Measurements from ENCODE around the gene GPR132. TPM values are rescaled to one million over a fixed set of nuclear protein-coding genes. Genes with fewer than 3 reads are reported as not detected.
"Not testable (repeated sequence)": the region's sequence is repeated elsewhere in the genome, so short reads cannot be mapped to it uniquely, and the experiment has no call there.

The GPR132 gene
- total and polyA plus RNA-seq, 10 of the 15 experiments (the other 5 are each of a cell fraction or from before 2014, with no cell fraction given) = 1.9 to 49.3 (median 20.4) TPM

DNA sequence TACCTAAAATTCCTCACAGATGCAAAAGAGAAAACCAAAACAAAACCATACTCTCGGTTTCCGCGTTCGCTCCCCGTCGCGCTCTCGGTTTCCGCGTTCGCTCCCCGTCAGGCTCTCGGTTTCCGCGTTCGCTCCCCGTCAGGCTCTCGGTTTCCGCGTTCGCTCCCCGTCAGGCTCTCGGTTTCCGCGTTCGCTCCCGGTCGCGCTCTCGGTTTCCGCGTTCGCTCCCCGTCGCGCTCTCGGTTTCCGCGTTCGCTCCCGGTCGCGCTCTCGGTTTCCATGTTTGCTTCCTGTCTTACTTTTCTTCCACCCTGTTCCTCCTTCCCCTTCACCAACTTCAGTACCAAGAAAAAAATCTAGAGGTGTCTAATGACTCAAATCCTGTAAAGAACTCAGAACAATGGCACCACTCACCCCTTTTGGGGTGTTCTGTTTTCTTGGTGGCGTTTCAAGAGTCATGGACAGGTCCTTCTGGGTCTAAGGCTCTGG, 31.8 kb downstream of the GPR132 start:
- H3K36me3 ChIP-seq (ENCODE audit: control insufficient read depth in 2 of 2, insufficient read depth in 2 of 2, low read length in 1 of 2); BruUV-seq (replicated peaks); FAIRE-seq; RAD21 ChIA-PET (ENCODE audit: unreplicated experiment); H3K9me3 ChIP-seq (replicated peaks; ENCODE audit: control insufficient read depth, insufficient read depth, low read length); H3K27me3 ChIP-seq (replicated peaks in 1 of 2; ENCODE audit: control insufficient read depth in 2 of 2, insufficient read depth in 2 of 2, low read length in 1 of 2); H3K79me2 ChIP-seq (ENCODE audit: control insufficient read depth, insufficient read depth, low read length); H3K9ac ChIP-seq (ENCODE audit: control insufficient read depth, insufficient read depth, low read length); POLR2A ChIA-PET; H3K27ac ChIP-seq (ENCODE audit: control insufficient read depth, insufficient read depth); H3K4me3 ChIP-seq; H3K4me1 ChIP-seq (ENCODE audit: control insufficient read depth, insufficient read depth, low read length); H3K4me2 ChIP-seq (ENCODE audit: control insufficient read depth, insufficient read depth); DNase-seq (ENCODE audit: low read depth, low spot score); intact Hi-C loops (cut with micrococcal nuclease; ENCODE audit: unreplicated experiment); H4K20me1 ChIP-seq (ENCODE audit: control insufficient read depth, insufficient read depth); CTCF ChIA-PET; ATAC-seq; H2AFZ ChIP-seq (ENCODE audit: control insufficient read depth, low read depth, low read length); in situ Hi-C loops (cut with MboI): not testable (repeated sequence)
- WGBS (ENCODE audit: insufficient coverage, insufficient replicate concordance, low lambda C conversion rate, missing lambda C conversion rate) = 28% methylated on average over 28 of the region's 45 CpGs
- TF ChIP-seq ETV6 (conservative IDR thresholded peaks at IDR 0.05 in 1 of 2, IDR thresholded peaks at IDR 0.05 in 1 of 2; ENCODE audit: borderline replicate concordance in 1 of 2, low read depth in 1 of 2) (peak in 1 of 2 experiments; percentile 97; a peak in 2 of 4 replicates), EGR1 (IDR thresholded peaks at IDR 0.05; ENCODE audit: borderline replicate concordance in 1 of 2, low read depth in 2 of 2, low read length in 2 of 2) (peak in 1 of 2 experiments; percentile 41; a peak in 1 of 3 replicates)
- SMC1A ChIA-PET (ENCODE audit: uncharacterized antibody, unreplicated experiment) = interaction anchor here (0.6 kb wide), 1 partner anchor 18 kb away, joined by 3 read pairs; no protein-coding TSS in a partner anchor

DNA sequence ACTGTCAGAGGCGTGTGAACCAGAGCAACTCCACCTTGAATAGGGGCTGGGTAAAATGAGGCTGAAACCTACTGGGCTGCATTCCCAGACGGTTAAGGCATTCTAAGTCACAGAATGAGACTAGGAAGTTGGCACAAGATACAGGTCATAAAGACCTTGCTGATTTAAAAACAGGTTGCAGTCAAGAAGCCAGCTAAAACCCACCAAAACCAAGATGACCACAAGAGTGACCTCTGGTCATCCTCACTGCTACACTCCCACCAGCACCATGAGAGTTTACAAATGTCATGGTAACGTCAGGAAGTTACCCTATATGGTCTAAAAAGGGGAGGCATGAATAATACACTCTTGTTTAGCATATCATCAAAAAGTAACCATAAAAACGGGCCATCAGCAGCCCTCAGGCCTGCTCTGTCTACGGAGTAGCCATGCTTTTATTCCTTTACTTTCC, 32.8 kb downstream of the GPR132 start:
- intact Hi-C loops (cut with micrococcal nuclease; ENCODE audit: unreplicated experiment) = not testable (repeated sequence)

More for the DNA sequence above, 32.8 kb downstream of the GPR132 start:
- WGBS (ENCODE audit: insufficient coverage, insufficient replicate concordance, low lambda C conversion rate, missing lambda C conversion rate) = 89% methylated on average over 5 of the region's 5 CpGs
- DNase-seq (ENCODE audit: low read depth, low spot score); H3K9me3 ChIP-seq (replicated peaks; ENCODE audit: control insufficient read depth, insufficient read depth, low read length); in situ Hi-C loops (cut with MboI); RAD21 ChIA-PET (ENCODE audit: unreplicated experiment); FAIRE-seq; H3K27me3 ChIP-seq (replicated peaks in 1 of 2; ENCODE audit: control insufficient read depth in 2 of 2, insufficient read depth in 2 of 2, low read length in 1 of 2); H3K27ac ChIP-seq (ENCODE audit: control insufficient read depth, insufficient read depth); H3K36me3 ChIP-seq (ENCODE audit: control insufficient read depth in 2 of 2, insufficient read depth in 2 of 2, low read length in 1 of 2); H3K4me2 ChIP-seq (ENCODE audit: control insufficient read depth, insufficient read depth); ATAC-seq; H3K4me3 ChIP-seq; H3K9ac ChIP-seq (ENCODE audit: control insufficient read depth, insufficient read depth, low read length); POLR2A ChIA-PET; H2AFZ ChIP-seq (ENCODE audit: control insufficient read depth, low read depth, low read length); H4K20me1 ChIP-seq (ENCODE audit: control insufficient read depth, insufficient read depth); H3K79me2 ChIP-seq (ENCODE audit: control insufficient read depth, insufficient read depth, low read length); BruUV-seq (replicated peaks); SMC1A ChIA-PET (ENCODE audit: uncharacterized antibody, unreplicated experiment); H3K4me1 ChIP-seq (ENCODE audit: control insufficient read depth, insufficient read depth, low read length): not testable (repeated sequence)
- CTCF ChIA-PET = interaction anchor here (1.0 kb wide), 1 partner anchor 16 kb away, joined by 3 read pairs; no protein-coding TSS in a partner anchor
